Measurements from ENCODE around the gene FAM53B.

FAM53B gene

DNA sequence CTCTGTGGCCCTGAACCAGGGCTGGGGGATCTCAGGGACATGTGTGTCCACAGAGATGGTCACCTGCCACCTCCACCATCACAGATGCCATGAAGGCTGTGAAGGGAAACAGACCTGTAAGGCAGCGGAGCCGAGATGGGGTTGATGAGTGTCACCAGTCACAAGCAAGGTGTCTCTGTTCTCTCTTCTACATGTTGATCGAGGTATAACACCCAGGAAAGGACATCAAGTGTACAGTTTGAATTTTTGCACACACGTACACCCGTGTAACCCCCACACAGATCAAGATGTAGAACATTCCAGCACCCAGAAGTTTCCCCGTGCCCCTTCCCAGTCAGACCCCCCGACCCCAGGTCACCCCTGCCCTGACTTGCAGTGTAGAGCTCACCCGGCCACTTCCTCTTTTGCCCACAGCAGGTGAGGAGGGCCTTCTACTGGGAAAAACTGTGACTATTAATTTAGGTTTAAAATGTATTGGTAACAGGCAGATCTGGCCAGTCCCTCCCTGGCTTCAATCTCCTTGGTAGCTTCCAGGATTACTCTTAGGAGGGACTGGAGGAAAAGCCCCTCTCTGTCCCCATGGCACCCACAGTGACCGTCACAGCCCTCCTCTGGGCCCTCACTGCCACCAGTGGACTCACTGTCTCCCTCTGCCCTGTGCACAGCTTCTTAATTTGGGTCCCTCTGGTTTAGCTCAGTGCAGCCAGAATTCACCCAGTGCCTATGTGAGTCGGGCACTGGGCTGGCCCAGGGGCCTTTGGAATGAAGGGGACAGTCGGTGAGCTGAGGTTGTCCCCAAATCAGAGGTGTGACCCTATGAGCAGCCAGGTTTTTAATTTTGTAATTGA is 174.3 kb downstream of the FAM53B start:
- no peak for DNase-seq
